HepG2 (cell line): ENCODE measurements around the gene ORMDL3. TPM values are rescaled to one million over a fixed set of nuclear protein-coding genes. Genes with fewer than 3 reads are reported as not detected.

Experiments used
- ATRX ChIP-seq: sonication (generic); formaldehyde crosslinking; IDR thresholded peaks from 2 replicates; pipeline ENCODE4 v1.4.0; 2020; ENCODE audit warnings: missing genetic modification reagents, borderline replicate concordance
- CHCHD3 ChIP-seq: sonication (generic); formaldehyde crosslinking; IDR thresholded peaks from 2 replicates; pipeline ENCODE4 v1.8.0; 2022; ENCODE audit warnings: mild to moderate bottlenecking, missing genetic modification reagents, moderate library complexity
- EP300 ChIP-seq, 3 experiments: sonication (generic) in 1 of 3; formaldehyde crosslinking in 1 of 3; IDR thresholded peaks; 2 replicates each; pipeline versions ENCODE4 v1.5.1 to v1.6.1; 2011 to 2020; ENCODE audit warnings: low read depth in 2 of 3, low read length in 2 of 3, borderline replicate concordance in 1 of 3, improper control_type of control experiment in 1 of 3, mild to moderate bottlenecking in 1 of 3, missing genetic modification reagents in 1 of 3, moderate library complexity in 1 of 3
- GFI1 ChIP-seq: sonication (generic); formaldehyde crosslinking; IDR thresholded peaks from 2 replicates; pipeline ENCODE4 v1.5.0; 2020; ENCODE audit warnings: missing genetic modification reagents, mild to moderate bottlenecking, borderline replicate concordance
- HMG20A ChIP-seq: IDR thresholded peaks from 2 replicates; pipeline ENCODE4 v1.6.1; 2016; ENCODE audit warnings: borderline replicate concordance
- HNF4A ChIP-seq: sonication (generic); formaldehyde crosslinking; IDR thresholded peaks from 2 replicates; pipeline ENCODE4 v1.4.0; 2020; ENCODE audit warnings: missing genetic modification reagents
- MEF2D ChIP-seq: sonication (generic); formaldehyde crosslinking; IDR thresholded peaks from 2 replicates; pipeline ENCODE4 v1.5.1; 2020; ENCODE audit warnings: mild to moderate bottlenecking, missing genetic modification reagents
- MIXL1 ChIP-seq: IDR thresholded peaks from 2 replicates; pipeline ENCODE4 v1.6.1; 2016
- MYNN ChIP-seq: sonication (generic); formaldehyde crosslinking; IDR thresholded peaks from 2 replicates; pipeline ENCODE4 v1.4.0; 2020; ENCODE audit warnings: mild to moderate bottlenecking, low read depth, missing genetic modification reagents
- NFRKB ChIP-seq: fragments of 450-650 bp; IDR thresholded peaks from 2 replicates; pipeline ENCODE4 v1.6.1; 2017
- PHF5A ChIP-seq: IDR thresholded peaks from one replicate; pipeline ENCODE4 v1.6.1; 2018; ENCODE audit warnings: low read depth, missing genetic modification reagents; ENCODE audit not compliant: unreplicated experiment
- PITX1 ChIP-seq: sonication (generic); formaldehyde crosslinking; IDR thresholded peaks from 2 replicates; pipeline ENCODE4 v1.5.1; 2020; ENCODE audit warnings: mild to moderate bottlenecking, missing genetic modification reagents
- RORA ChIP-seq: sonication (generic); formaldehyde crosslinking; IDR thresholded peaks from 2 replicates; pipeline ENCODE4 v1.5.0; 2020; ENCODE audit warnings: mild to moderate bottlenecking, missing genetic modification reagents, moderate library complexity
- SIN3A ChIP-seq: IDR thresholded peaks from 2 replicates; pipeline ENCODE4 v1.6.1; 2011; ENCODE audit warnings: low read depth, mild to moderate bottlenecking, control low read depth, low read length, borderline replicate concordance
- THAP9 ChIP-seq: sonication (generic); formaldehyde crosslinking; IDR thresholded peaks from 2 replicates; pipeline ENCODE4; 2020; ENCODE audit warnings: missing genetic modification reagents, mild to moderate bottlenecking, borderline replicate concordance
- ZBTB4 ChIP-seq: sonication (generic); formaldehyde crosslinking; IDR thresholded peaks from 2 replicates; pipeline ENCODE4 v1.4.0; 2020; ENCODE audit warnings: missing genetic modification reagents, mild to moderate bottlenecking, borderline replicate concordance
- ZNF101 ChIP-seq: sonication (generic); formaldehyde crosslinking; IDR thresholded peaks from 2 replicates; pipeline ENCODE4 v1.4.0; 2020; ENCODE audit warnings: mild to moderate bottlenecking, low read depth, missing genetic modification reagents, borderline replicate concordance
- ZNF225 ChIP-seq: sonication (generic); formaldehyde crosslinking; IDR thresholded peaks from 2 replicates; pipeline ENCODE4 v1.4.0; 2020; ENCODE audit warnings: mild to moderate bottlenecking, missing genetic modification reagents
- ZNF260 ChIP-seq: sonication (generic); formaldehyde crosslinking; IDR thresholded peaks from 2 replicates; pipeline ENCODE4 v1.4.0; 2020; ENCODE audit warnings: missing genetic modification reagents, low read depth, mild to moderate bottlenecking, borderline replicate concordance
- ZNF367 ChIP-seq: sonication (generic); formaldehyde crosslinking; IDR thresholded peaks from 2 replicates; pipeline ENCODE4 v1.4.0; 2020; ENCODE audit warnings: missing genetic modification reagents, borderline replicate concordance
- ZNF382 ChIP-seq: sonication (generic); formaldehyde crosslinking; IDR thresholded peaks from 2 replicates; pipeline ENCODE4 v1.5.0; 2020; ENCODE audit warnings: missing genetic modification reagents, mild to moderate bottlenecking, borderline replicate concordance
- ZNF556 ChIP-seq: sonication (generic); formaldehyde crosslinking; IDR thresholded peaks from 2 replicates; pipeline ENCODE4 v1.4.0; 2020; ENCODE audit warnings: mild to moderate bottlenecking, missing genetic modification reagents, borderline replicate concordance
- ZNF572 ChIP-seq: sonication (generic); formaldehyde crosslinking; IDR thresholded peaks from 2 replicates; pipeline ENCODE4 v1.5.1; 2020; ENCODE audit warnings: mild to moderate bottlenecking, missing genetic modification reagents
- ZNF879 ChIP-seq: sonication (generic); formaldehyde crosslinking; IDR thresholded peaks from 2 replicates; pipeline ENCODE4 v1.8.1; 2023; ENCODE audit warnings: missing genetic modification reagents
- ZSCAN20 ChIP-seq: sonication (generic); formaldehyde crosslinking; IDR thresholded peaks from 2 replicates; pipeline ENCODE4 v1.4.0; 2020; ENCODE audit warnings: missing genetic modification reagents, mild to moderate bottlenecking, borderline replicate concordance
- ZSCAN29 ChIP-seq: sonication (generic); formaldehyde crosslinking; conservative IDR thresholded peaks from 2 replicates; pipeline ENCODE4 v1.4.0; 2020; ENCODE audit warnings: mild to moderate bottlenecking, missing genetic modification reagents
- ZZZ3 ChIP-seq: sonication (generic); formaldehyde crosslinking; IDR thresholded peaks from 2 replicates; pipeline ENCODE4 v1.4.0; 2020; ENCODE audit warnings: missing genetic modification reagents, mild to moderate bottlenecking, borderline replicate concordance
- polyA plus RNA-seq, 8 experiments: library from polyadenylated mRNA; depleted of rRNA in 3 of 8; stranded (reverse) in 7 of 8; unstranded in 1 of 8; fragments of >200 nt; fragmentation: Illumina TruSeq in 4 of 8; extraction: Trizol in 4 of 8; gene quantifications; 2 replicates each; pipeline versions ENCODE4 v1.2.1 to v1.2.3, GENCODE V29; 2011 to 2016; ENCODE audit warnings: low read depth in 4 of 8, missing spikeins in 1 of 8, mixed read lengths in 1 of 8; ENCODE audit not compliant: insufficient read depth in 1 of 8
- total RNA-seq, 5 experiments: library from RNA; depleted of rRNA; stranded (reverse); fragments of >200 nt; fragmentation: Illumina TruSeq; extraction: Trizol; gene quantifications; 2 replicates each; pipeline ENCODE4 v1.2.3, GENCODE V29; 2016; ENCODE audit warnings: low read depth in 1 of 5

Gene ORMDL3
- total and polyA plus RNA-seq, 2 of the 13 experiments (the other 11 are each of a cell fraction or from before 2014, with no cell fraction given) = 181 to 384 TPM

- TF ChIP-seq ZBTB4 (CRISPR knock-in tag) = no peak
- TF ChIP-seq GFI1 (CRISPR knock-in tag) = no peak
- no peak for TF ChIP-seq EP300 (IDR thresholded peaks at IDR 0.05; ENCODE audit: low read depth in 2 of 2, low read length in 2 of 2)
- no peak for TF ChIP-seq EP300 (CRISPR knock-in tag; IDR thresholded peaks at IDR 0.05; ENCODE audit: borderline replicate concordance)
- 0 out of 2 replicates have a peak, but pooled peaks have one; percentile 16 for TF ChIP-seq MIXL1 (CRISPR knock-in tag)
- TF ChIP-seq ATRX (CRISPR knock-in tag) = no peak
- TF ChIP-seq THAP9 (CRISPR knock-in tag) = no peak
- TF ChIP-seq ZSCAN20 (CRISPR knock-in tag) = no peak
- TF ChIP-seq ZNF260 (CRISPR knock-in tag) = no peak
- peak; percentile 48 for TF ChIP-seq HNF4A
- TF ChIP-seq SIN3A = no peak
- TF ChIP-seq ZSCAN29 (CRISPR knock-in tag) = no peak
- no peak for TF ChIP-seq ZNF572 (CRISPR knock-in tag)
- no peak for TF ChIP-seq MYNN (CRISPR knock-in tag)
- TF ChIP-seq ZNF225 (CRISPR knock-in tag) = no peak
- TF ChIP-seq ZNF367 (CRISPR knock-in tag) = no peak
- TF ChIP-seq ZNF556 (CRISPR knock-in tag) = no peak
- no peak for TF ChIP-seq ZZZ3 (CRISPR knock-in tag)
- no peak for TF ChIP-seq RORA (CRISPR knock-in tag)
- TF ChIP-seq PITX1 (CRISPR knock-in tag) = no peak
- no peak for TF ChIP-seq PHF5A (CRISPR knock-in tag)
- TF ChIP-seq MEF2D (CRISPR knock-in tag) = peak; percentile 43; the same call in 1 of the 2 replicates
- TF ChIP-seq HMG20A (CRISPR knock-in tag) = no peak
- no peak for TF ChIP-seq ZNF382
- TF ChIP-seq CHCHD3 (CRISPR knock-in tag) = no peak
- TF ChIP-seq ZNF879 (CRISPR knock-in tag) = no peak
- no peak for TF ChIP-seq ZNF101 (CRISPR knock-in tag)
- no peak for TF ChIP-seq NFRKB
Measured at GRCh38 chr17:39916918-39917317, 10.5 kb downstream of the ORMDL3 start (continued).
